PC-9 (cell line): ENCODE measurements around the gene UPF3A. TPM values are rescaled to one million over a fixed set of nuclear protein-coding genes. Genes with fewer than 3 reads are reported as not detected.

ENCODE experiments used
- BruUV-seq: library from RNA; stranded (reverse); fragments of 400-500 nt; replicated peaks from 2 replicates; lab custom pipeline; 2021; lab: Mats Ljungman, UMichigan
- CTCF ChIA-PET: fragments of 300-600 bp; sonication (Branson Sonifier 250); formaldehyde crosslinking; loops from one replicate; lab custom pipeline; 2022; ENCODE audit warnings: antibody characterized with exemption; lab: Charles Lee
- POLR2A ChIA-PET: fragments of 300-600 bp; sonication (Branson Sonifier 250); formaldehyde crosslinking; loops from one replicate; lab custom pipeline; 2022; ENCODE audit warnings: antibody characterized with exemption; ENCODE audit not compliant: unreplicated experiment; lab: Charles Lee
- DNase-seq, 2 experiments: peaks; one replicate each; pipeline versions ENCODE4 v3.0.0 to v3.0.0-alpha.2; 2015 to 2022; ENCODE audit warnings: mixed read lengths in 1 of 2
- H2AFZ ChIP-seq: fragments of 200-600 bp; sonication (generic); 2 replicates; pipeline ENCODE4 v1.8.1; 2017; ENCODE audit warnings: antibody characterized with exemption
- H3F3A ChIP-seq: fragments of 200-600 bp; sonication (generic); 2 replicates; pipeline ENCODE4 v1.8.1; 2017; ENCODE audit warnings: antibody characterized with exemption, mild to moderate bottlenecking, low read depth; ENCODE audit not compliant: insufficient read depth
- H3K27ac ChIP-seq: fragments of 200-600 bp; sonication (generic); 2 replicates; pipeline ENCODE4 v1.6.1; 2016; ENCODE audit warnings: mixed run types
- H3K27me3 ChIP-seq: fragments of 200-600 bp; sonication (generic); 2 replicates; pipeline ENCODE4 v1.6.1; 2016; ENCODE audit warnings: low read depth, mixed run types; ENCODE audit not compliant: insufficient read depth
- H3K36me3 ChIP-seq: fragments of 200-600 bp; sonication (generic); 2 replicates; pipeline ENCODE4 v1.6.1; 2016; ENCODE audit warnings: low read depth, mixed run types
- H3K4me1 ChIP-seq: fragments of 200-600 bp; sonication (generic); replicated peaks from 2 replicates; pipeline ENCODE4 v1.6.1; 2016; ENCODE audit warnings: mixed run types; ENCODE audit not compliant: insufficient read depth
- H3K4me2 ChIP-seq: fragments of 200-600 bp; sonication (generic); 2 replicates; pipeline ENCODE4 v1.6.1; 2017; ENCODE audit warnings: mixed run types
- H3K4me3 ChIP-seq: fragments of 200-600 bp; sonication (generic); 2 replicates; pipeline ENCODE4 v1.6.1; 2016; ENCODE audit warnings: mixed run types
- H3K79me2 ChIP-seq: fragments of 200-600 bp; sonication (generic); 2 replicates; pipeline ENCODE4 v1.6.1; 2017; ENCODE audit warnings: low read depth, mixed run types
- H3K9me2 ChIP-seq: fragments of 200-600 bp; sonication (generic); 2 replicates; pipeline ENCODE4 v1.8.1; 2017; ENCODE audit warnings: mild to moderate bottlenecking; ENCODE audit not compliant: insufficient read depth
- H3K9me3 ChIP-seq: fragments of 200-600 bp; sonication (generic); 2 replicates; pipeline ENCODE4 v1.8.1; 2016; ENCODE audit warnings: low read depth; ENCODE audit not compliant: insufficient read depth
- H4K20me1 ChIP-seq: fragments of 200-600 bp; sonication (generic); 2 replicates; pipeline ENCODE4 v1.8.1; 2017; ENCODE audit not compliant: insufficient read depth
- CTCF ChIP-seq: fragments of 200-600 bp; sonication (generic); conservative IDR thresholded peaks from 2 replicates; pipeline ENCODE4 v1.6.1; 2017; ENCODE audit warnings: mixed run types, antibody characterized with exemption, mild to moderate bottlenecking, moderate library complexity
- EZH2 ChIP-seq: fragments of 200-600 bp; sonication (generic); IDR thresholded peaks from 2 replicates; pipeline ENCODE4 v1.8.0; 2017; ENCODE audit warnings: antibody characterized with exemption, low read depth
- intact Hi-C: fragments of 100-400 bp; cut with micrococcal nuclease; formaldehyde crosslinking; loops from one replicate; pipeline ENCODE4 v1.10.0; 2022; ENCODE audit not compliant: unreplicated experiment
- total RNA-seq: library from RNA; stranded (reverse); gene quantifications from 2 replicates; pipeline ENCODE4 v1.2.3, GENCODE V29; 2021

The UPF3A gene
- total RNA-seq, 1 experiment from 2014 or later: 54.1 TPM

DNA sequence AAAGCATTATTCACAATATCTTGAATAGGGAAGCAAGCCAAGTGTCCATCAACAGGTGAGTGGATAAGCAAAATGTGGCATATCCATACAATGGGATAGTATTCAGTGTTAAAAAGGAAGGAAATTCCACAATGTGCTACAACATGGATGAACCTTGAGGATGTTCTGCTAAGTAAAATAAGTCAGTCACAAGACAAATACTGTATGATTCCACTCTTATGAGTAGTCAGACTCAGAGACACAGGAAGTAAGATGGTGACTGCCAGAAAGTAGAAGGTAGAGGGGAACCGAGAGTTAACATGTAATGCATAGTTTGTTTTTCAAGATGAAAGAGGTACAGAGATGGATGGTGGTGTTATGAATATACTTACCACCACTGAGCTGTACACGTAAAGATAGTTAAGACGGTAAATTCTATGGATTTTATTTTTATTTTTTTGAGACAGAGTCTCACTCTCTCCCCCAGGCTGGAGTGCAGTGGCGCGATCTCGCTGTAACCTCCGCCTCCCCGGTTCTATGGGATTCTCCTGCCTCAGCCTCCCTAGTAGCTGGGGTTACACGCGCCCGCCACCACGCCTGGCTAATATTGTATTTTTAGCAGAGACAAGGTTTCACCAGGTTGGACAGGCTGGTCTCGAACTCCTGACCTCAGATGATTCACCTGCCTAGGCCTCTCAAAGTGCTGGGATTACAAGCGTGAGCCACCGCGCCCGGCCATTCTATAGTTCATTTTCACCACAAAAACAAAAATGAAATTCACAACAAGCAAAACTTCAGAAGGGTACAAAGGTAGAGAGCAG is 31.9 kb downstream of the UPF3A start:
- H3K9me3 ChIP-seq: no peaks in the 10 kb centered on the region
- H3K4me3 ChIP-seq: peak overlapping the region; percentile 61
- H3F3A ChIP-seq: peaks cover 20% of the 10 kb centered on the region
- intact Hi-C loops: no loop called here
- peaks cover 41% of the 10 kb centered on the region for H3K79me2 ChIP-seq
- POLR2A ChIA-PET: interaction anchor here (0.7 kb wide), 2 partner anchors 77 to 478 kb away, joined by 7 read pairs; no protein-coding TSS in a partner anchor
- peak overlapping the region; percentile 74 for H3K27ac ChIP-seq
- peak overlapping the region; percentile 93 for H3K4me2 ChIP-seq
- H3K27me3 ChIP-seq: no peaks in the 10 kb centered on the region
- H3K9me2 ChIP-seq: no peaks in the 10 kb centered on the region
- no peaks in the 10 kb centered on the region for H3K36me3 ChIP-seq
- TF ChIP-seq EZH2 (no peak), CTCF (no peak)
- peaks cover 10% of the 10 kb centered on the region; the same call in 1 of the 2 replicates for H4K20me1 ChIP-seq
- CTCF ChIA-PET: no interaction called here
- TSS peak; percentile 96 for BruUV-seq
- DNase-seq: peak in 1 of 2 experiments; percentile 6
- H3K4me1 ChIP-seq: peaks cover 21% of the 10 kb centered on the region
- peak overlapping the region; percentile 79 for H2AFZ ChIP-seq

- ChIA-PET POLR2A (interaction anchor here (0.7 kb wide), 2 partner anchors 78 to 479 kb away, joined by 7 read pairs; no protein-coding TSS in a partner anchor), CTCF (no interaction called here)
- peaks cover 46% of the 10 kb centered on the region for H3K79me2 ChIP-seq
- TF ChIP-seq EZH2 (no peak), CTCF (no peak)
- no TSS peak for BruUV-seq
- DNase-seq: peak; percentile 84 to 95
- peak within 1 kb of the TSS; percentile 93 for H3K4me2 ChIP-seq
- H4K20me1 ChIP-seq: peaks cover 10% of the 10 kb centered on the region; the same call in 1 of the 2 replicates
- peaks cover 21% of the 10 kb centered on the region for H3K4me1 ChIP-seq
- no peaks in the 10 kb centered on the region for H3K9me2 ChIP-seq
- no peaks in the 10 kb centered on the region for H3K27me3 ChIP-seq
- peak within 1 kb of the TSS; percentile 61 for H3K4me3 ChIP-seq
- no peaks in the 10 kb centered on the region for H3K36me3 ChIP-seq
- no peaks in the 10 kb centered on the region for H3K9me3 ChIP-seq
- peak within 1 kb of the TSS; percentile 79 for H2AFZ ChIP-seq
- H3K27ac ChIP-seq: peak within 1 kb of the TSS; percentile 74
- peaks cover 20% of the 10 kb centered on the region for H3F3A ChIP-seq
- intact Hi-C loops: no loop called here
Observed at GRCh38 chr13:114314074-114314912, 32.9 kb downstream of the UPF3A start, which contains the start of gene CHAMP1. Gene CHAMP1 (plus strand): TSS chr13:114314503. CDS start chr13:114323843, 9,340 bp downstream.

DNA sequence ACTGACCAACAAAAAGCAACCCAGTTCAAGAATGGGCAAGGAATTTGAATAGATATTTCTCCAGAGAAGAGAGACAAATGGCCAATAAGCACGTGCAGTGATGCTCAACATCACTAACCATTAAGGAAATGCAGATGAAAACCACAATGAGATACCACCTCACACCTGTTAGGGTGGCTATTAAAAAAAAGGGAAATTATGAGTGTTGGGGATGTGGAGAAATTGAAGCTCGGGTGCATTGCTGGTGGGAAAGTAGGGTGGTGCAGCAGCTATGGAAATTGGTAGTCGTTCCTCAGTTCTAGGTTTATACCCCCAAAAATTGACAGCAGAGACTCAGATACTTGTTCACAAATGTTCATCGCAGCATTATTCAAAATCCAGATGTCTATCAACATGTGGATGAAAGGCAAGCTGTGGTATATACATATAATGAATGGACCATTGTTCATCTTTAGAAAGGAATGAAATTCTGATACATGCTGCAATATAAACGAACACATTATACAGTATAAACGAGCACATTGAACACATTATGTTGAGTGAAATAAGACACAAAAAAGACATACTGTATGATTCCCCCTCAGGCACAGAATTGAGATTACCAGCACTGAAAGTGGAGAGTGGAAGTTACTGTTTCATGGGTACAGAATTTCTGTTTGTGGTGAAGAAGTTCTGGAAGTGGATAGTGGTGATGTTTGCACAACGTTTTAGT is 33.8 kb downstream of the UPF3A start:
- H3K27me3 ChIP-seq: no peaks in the 10 kb centered on the region
- ChIA-PET POLR2A (no interaction called here), CTCF (no interaction called here)

More for the DNA sequence above, 33.8 kb downstream of the UPF3A start:
- TF ChIP-seq EZH2: no peak
- H3F3A ChIP-seq: peaks cover 20% of the 10 kb centered on the region
- H3K9me3 ChIP-seq: no peaks in the 10 kb centered on the region
- peaks cover 55% of the 10 kb centered on the region for H3K79me2 ChIP-seq
- peak overlapping the region; percentile 61 for H3K4me3 ChIP-seq
- H3K9me2 ChIP-seq: no peaks in the 10 kb centered on the region
- peak overlapping the region; percentile 74 for H3K27ac ChIP-seq
- peak overlapping the region; percentile 93 for H3K4me2 ChIP-seq
- no peaks in the 10 kb centered on the region for H3K36me3 ChIP-seq
- no peak for DNase-seq
- TSS peak; percentile 58 for BruUV-seq
- peaks cover 21% of the 10 kb centered on the region for H3K4me1 ChIP-seq
- H4K20me1 ChIP-seq: peaks cover 10% of the 10 kb centered on the region; the same call in 1 of the 2 replicates
- H2AFZ ChIP-seq: peak overlapping the region; percentile 79
- intact Hi-C loops: no loop called here
